Heart right ventricle (tissue), 16 donors: ENCODE measurements around the gene ERGIC3. TPM values are rescaled to one million over a fixed set of nuclear protein-coding genes. Genes with fewer than 3 reads are reported as not detected.

ENCODE experiments used
- ATAC-seq, 8 donors: fragments of 200-7000 bp; cut with Tn5 transposase; one replicate each; pipeline ENCODE4 v1.9.1; 2020; ENCODE audit warnings: mild to moderate bottlenecking in 8 of 8, moderate library complexity in 8 of 8, moderate number of reproducible peaks in 1 of 8
- DNase-seq, 2 donors: peaks; one replicate each; pipeline ENCODE4 v3.0.0-alpha.2; 2020
- H3K27ac ChIP-seq, 10 donors: fragments of 200-600 bp; sonication (generic) in 2 of 10; one replicate each; pipeline versions ENCODE4 v1.5.0 to v1.8.0; 2020 to 2022; ENCODE audit warnings: mild to moderate bottlenecking in 3 of 10
- H3K27me3 ChIP-seq, 7 donors: fragments of 200-600 bp; one replicate each; pipeline ENCODE4 v1.8.0; 2021 to 2022; ENCODE audit warnings: mild to moderate bottlenecking in 2 of 7
- H3K36me3 ChIP-seq, 9 donors: fragments of 200-600 bp; sonication (generic) in 1 of 9; one replicate each; pipeline versions ENCODE4 v1.5.0 to v1.8.0; 2020 to 2022; ENCODE audit warnings: mild to moderate bottlenecking in 2 of 9
- H3K4me1 ChIP-seq, 9 donors: fragments of 200-600 bp; sonication (generic) in 1 of 9; one replicate each; pipeline versions ENCODE4 v1.5.0 to v1.8.0; 2020 to 2022; ENCODE audit warnings: mild to moderate bottlenecking in 4 of 9
- H3K4me3 ChIP-seq, 10 donors: fragments of 200-600 bp; sonication (generic) in 2 of 10; one replicate each; pipeline versions ENCODE4 v1.5.0 to v1.8.0; 2020 to 2022; ENCODE audit warnings: mild to moderate bottlenecking in 7 of 10, moderate library complexity in 2 of 10
- H3K9me3 ChIP-seq, 11 donors: fragments of 200-600 bp in 10 of 11; sonication (generic) in 2 of 11; one replicate each; pipeline versions ENCODE4 v1.5.0 to v1.8.0; 2013 to 2022; ENCODE audit warnings: mild to moderate bottlenecking in 2 of 11, control low read depth in 1 of 11, moderate library complexity in 1 of 11
- CTCF ChIP-seq, 9 donors: fragments of 200-600 bp; sonication (generic) in 2 of 9; IDR thresholded peaks; one replicate each; pipeline versions ENCODE4 v1.5.0 to v1.8.0; 2021 to 2022; ENCODE audit warnings: antibody characterized with exemption in 9 of 9, mild to moderate bottlenecking in 5 of 9, moderate library complexity in 1 of 9
- WGBS, 2 donors: extraction: QIAGEN DNeasy Blood & Tissue Kit; methylation state at CpG; one replicate each; pipeline ENCODE4 v1.1.7; 2013; ENCODE audit warnings: inconsistent platforms in 1 of 2; 5-methylcytosine and 5-hydroxymethylcytosine counted together
- intact Hi-C, 10 donors: fragments of 100-400 bp; cut with DNase I; formaldehyde crosslinking; loops; one replicate each; pipeline versions ENCODE4 v1.11.1 to v1.14.2; 2022
- polyA plus RNA-seq, 2 donors: library from polyadenylated mRNA; stranded (reverse); fragments of 200-250 nt; gene quantifications; one replicate each; pipeline ENCODE4 v1.2.3, GENCODE V29; 2013
- total RNA-seq, 10 donors: library from RNA; stranded (reverse); fragmentation: NEBNext Ultra II Directional in 3 of 10; extraction: Animal tissue kit (Norgen Biotek cat#: 25700) in 3 of 10; gene quantifications; one replicate each; pipeline versions ENCODE4 v1.2.1 to v1.2.4, GENCODE V29; 2021 to 2023
- donor health status: Arrhythmogenic right ventricular cardiomyopathy.
- donor health status: ischemic (EF 13 %, LVEDD 7.1; RV severe dilation, severe dysfunction).
- donor health status: healthy with polysubstance abuse.
- donor health status: DM: no; HTN: yes; CAD: no.
- donor health status: DM: no; HTN: no; CAD: no.
- donor health status: ischemic (EF 25% LVEDD 6.9; RV normal size, moderate dysfunction).
- donor health status: ischemic (EF 25% LVEDD 5.7; RV mildly dilated, moderate dysfunction).
- donor health status: healthy.
- donor health status: DM: yes; HTN: yes; CAD: no.
- donor health status: Ischemic cardiomyopathy.
- donor health status: ischemic (EF 35%, LVEDD 5.7; RV mildly dilated, moderate dysfunction).
- donor health status: nonischemic (EF 11% LVEDD 7.7; RV severe dilation, severe dysfunction).
- donor health status: DM: yes; HTN: yes; CAD: no.
- donor health status: PGD.
- donor health status: ischemic (EF 29% LVEDD 5.4; RV normal size, mild dysfunction).
- donor health status: nonischemic (EF 23%, LVEDD 6.1; RV moderate dilation, normal function).

Gene ERGIC3
- total and polyA plus RNA-seq, 12 donors: 40.9 to 143 (median 103) TPM

- Histone ChIP-seq H3K27ac (peak overlapping the region in 5 of 10 donors; percentile 15 to 58 (median 47)), H3K36me3 (peaks cover 0 to 100% (median 63%) of the 10 kb centered on the region in 9 donors), H3K9me3 (no peaks in the 10 kb centered on the region), H3K27me3 (no peaks in the 10 kb centered on the region), H3K4me3 (no peak overlapping the region), H3K4me1 (peaks cover 0 to 18% (median 0%) of the 10 kb centered on the region in 9 donors)
- ATAC-seq (peak; percentile 89 to 95 (median 93)), DNase-seq (peak; percentile 64 to 73)
- peak in 1 of 9 donors; percentile 19 for TF ChIP-seq CTCF (IDR thresholded peaks at IDR 0.05)
- intact Hi-C loops: no loop called here
- WGBS, 2 donors: 76% methylated on average over 9 of the region's 9 CpGs
Measured at GRCh38 chr20:35497780-35498189, 44.1 kb upstream of the ERGIC3 start.

- H3K4me1 ChIP-seq: peaks cover 0 to 30% (median 5%) of the 10 kb centered on the region in 9 donors
- no peak for TF ChIP-seq CTCF (IDR thresholded peaks at IDR 0.05)
- intact Hi-C loops: no loop called here
- DNase-seq: no peak
- no peak overlapping the region for H3K27ac ChIP-seq
- H3K36me3 ChIP-seq: peaks cover 0 to 100% (median 63%) of the 10 kb centered on the region in 9 donors
- no peak for ATAC-seq
- no peaks in the 10 kb centered on the region for H3K9me3 ChIP-seq
- WGBS, 2 donors: 81 to 97% methylated on average over 1 of the region's 1 CpG
- no peak overlapping the region for H3K4me3 ChIP-seq
- no peaks in the 10 kb centered on the region for H3K27me3 ChIP-seq
Measured at GRCh38 chr20:35499271-35499670, 42.6 kb upstream of the ERGIC3 start.

GRCh38 chr20:35502352-35502751 is 39.5 kb upstream of the ERGIC3 start:
- no peak for TF ChIP-seq CTCF (IDR thresholded peaks at IDR 0.05)
- 84 to 94% methylated on average over 8 of the region's 8 CpGs for WGBS, 2 donors
- no peaks in the 10 kb centered on the region for H3K9me3 ChIP-seq
- peaks cover 0 to 20% (median 4%) of the 10 kb centered on the region in 9 donors for H3K4me1 ChIP-seq
- intact Hi-C loops: no loop called here
- no peak for ATAC-seq
- H3K4me3 ChIP-seq: no peak overlapping the region
- DNase-seq: no peak
- peaks cover 0 to 100% (median 54%) of the 10 kb centered on the region in 9 donors for H3K36me3 ChIP-seq
- no peaks in the 10 kb centered on the region for H3K27me3 ChIP-seq
- no peak overlapping the region for H3K27ac ChIP-seq

GRCh38 chr20:35503281-35503680 is 38.6 kb upstream of the ERGIC3 start:
- intact Hi-C loops: no loop called here
- peaks cover 0 to 100% (median 50%) of the 10 kb centered on the region in 9 donors for H3K36me3 ChIP-seq
- WGBS, 2 donors: 92 to 95% methylated on average over 10 of the region's 10 CpGs

More at GRCh38 chr20:35503281-35503680, 38.6 kb upstream of the ERGIC3 start:
- peaks cover 0 to 17% (median 4%) of the 10 kb centered on the region in 9 donors for H3K4me1 ChIP-seq
- H3K27ac ChIP-seq: no peak overlapping the region
- no peak for ATAC-seq
- no peak for DNase-seq
- no peak overlapping the region for H3K4me3 ChIP-seq
- H3K9me3 ChIP-seq: no peaks in the 10 kb centered on the region
- TF ChIP-seq CTCF (IDR thresholded peaks at IDR 0.05): no peak
- no peaks in the 10 kb centered on the region for H3K27me3 ChIP-seq
